ENCODE measurements around the gene IREB2. TPM values are rescaled to one million over a fixed set of nuclear protein-coding genes. Genes with fewer than 3 reads are reported as not detected.

IREB2 gene
- total and polyA plus RNA-seq, 2 donors (not counting 3 experiments of a cell fraction or from before 2014, with no cell fraction given) = 12.7 to 51.4 TPM

DNA sequence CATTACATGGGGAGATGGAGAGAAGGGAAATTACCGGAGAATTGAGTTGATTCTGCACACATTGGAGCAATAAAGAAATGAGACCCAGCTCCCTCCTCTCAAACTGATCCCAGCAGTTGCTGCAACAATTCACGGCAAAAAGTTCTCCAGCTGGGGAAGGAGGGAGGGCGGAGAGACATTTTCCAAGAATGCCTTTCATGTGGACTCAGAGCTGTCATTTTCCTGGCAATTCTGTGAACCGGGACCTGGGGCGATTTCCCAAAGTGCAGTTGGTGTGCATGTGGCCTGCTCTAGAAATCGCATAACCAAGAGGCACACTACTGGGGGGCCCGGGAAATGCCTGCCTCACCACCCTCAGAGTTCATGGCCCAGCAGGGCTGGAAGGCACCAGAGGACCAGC, 48.7 kb upstream of the IREB2 start:
- Histone ChIP-seq H3K9ac (replicated peaks; ENCODE audit: extremely low read depth, insufficient read depth, low read length) (no peak overlapping the region), H3K9me3 (replicated peaks; ENCODE audit: control insufficient read depth, insufficient read depth, low read length) (no peaks in the 10 kb centered on the region), H4K20me1 (replicated peaks; ENCODE audit: control insufficient read depth, extremely low read depth, insufficient read depth, low read length) (no peaks in the 10 kb centered on the region), H3K4me3 (replicated peaks in 1 of 3; ENCODE audit: insufficient read depth in 1 of 3, low read depth in 1 of 3, low read length in 3 of 3) (no peak overlapping the region), H3K9me1 (replicated peaks; ENCODE audit: control insufficient read depth, extremely low read depth, insufficient read depth, low read length) (no peaks in the 10 kb centered on the region), H3K27me3 (ENCODE audit: control insufficient read depth in 2 of 2, insufficient read depth in 2 of 2, low read length in 2 of 2) (peaks cover 16 to 20% of the 10 kb centered on the region in 2 experiments), H3K27ac (ENCODE audit: insufficient read depth, low read depth, low read length) (no peak overlapping the region), H3K4me2 (ENCODE audit: insufficient read depth, low read length) (no peak overlapping the region), H3K4me1 (ENCODE audit: control insufficient read depth, extremely low read depth, insufficient read depth, low read length) (no peaks in the 10 kb centered on the region), H3K36me3 (ENCODE audit: control insufficient read depth in 2 of 2, extremely low read depth in 1 of 2, insufficient read depth in 2 of 2, low read length in 2 of 2) (no peaks in the 10 kb centered on the region), H3K79me2 (ENCODE audit: control insufficient read depth, insufficient read depth, low read length) (no peaks in the 10 kb centered on the region), H2AFZ (ENCODE audit: low read depth, low read length) (no peak overlapping the region)
- intact Hi-C loops (cut with micrococcal nuclease) = no loop called here
- no TSS peak for BruUV-seq (replicated peaks)
- no peak for FAIRE-seq
- no peak for TF ChIP-seq GATA2 (IDR thresholded peaks at IDR 0.05; ENCODE audit: insufficient read depth, insufficient read length, low read depth, low read length)
- TF ChIP-seq MYC (IDR thresholded peaks at IDR 0.05; ENCODE audit: low read depth, low read length) = no peak
- TF ChIP-seq, protein P1, sequence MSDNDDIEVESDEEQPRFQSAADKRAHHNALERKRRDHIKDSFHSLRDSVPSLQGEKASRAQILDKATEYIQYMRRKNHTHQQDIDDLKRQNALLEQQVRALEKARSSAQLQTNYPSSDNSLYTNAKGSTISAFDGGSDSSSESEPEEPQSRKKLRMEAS (IDR thresholded peaks at IDR 0.05; ENCODE audit: insufficient read depth, insufficient read length) = no peak
- no peak for TF ChIP-seq POLR2A (IDR thresholded peaks at IDR 0.05; ENCODE audit: low read depth, low read length)
- TF ChIP-seq, protein P2, sequence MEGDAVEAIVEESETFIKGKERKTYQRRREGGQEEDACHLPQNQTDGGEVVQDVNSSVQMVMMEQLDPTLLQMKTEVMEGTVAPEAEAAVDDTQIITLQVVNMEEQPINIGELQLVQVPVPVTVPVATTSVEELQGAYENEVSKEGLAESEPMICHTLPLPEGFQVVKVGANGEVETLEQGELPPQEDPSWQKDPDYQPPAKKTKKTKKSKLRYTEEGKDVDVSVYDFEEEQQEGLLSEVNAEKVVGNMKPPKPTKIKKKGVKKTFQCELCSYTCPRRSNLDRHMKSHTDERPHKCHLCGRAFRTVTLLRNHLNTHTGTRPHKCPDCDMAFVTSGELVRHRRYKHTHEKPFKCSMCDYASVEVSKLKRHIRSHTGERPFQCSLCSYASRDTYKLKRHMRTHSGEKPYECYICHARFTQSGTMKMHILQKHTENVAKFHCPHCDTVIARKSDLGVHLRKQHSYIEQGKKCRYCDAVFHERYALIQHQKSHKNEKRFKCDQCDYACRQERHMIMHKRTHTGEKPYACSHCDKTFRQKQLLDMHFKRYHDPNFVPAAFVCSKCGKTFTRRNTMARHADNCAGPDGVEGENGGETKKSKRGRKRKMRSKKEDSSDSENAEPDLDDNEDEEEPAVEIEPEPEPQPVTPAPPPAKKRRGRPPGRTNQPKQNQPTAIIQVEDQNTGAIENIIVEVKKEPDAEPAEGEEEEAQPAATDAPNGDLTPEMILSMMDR (IDR thresholded peaks at IDR 0.05; ENCODE audit: extremely low read depth in 1 of 2, insufficient read depth in 1 of 2, low read depth in 1 of 2, low read length in 2 of 2) = no peak
- no peak for TF ChIP-seq JUN (IDR thresholded peaks at IDR 0.05; ENCODE audit: borderline replicate concordance, insufficient read depth, insufficient read length, low read depth)
- no peak for TF ChIP-seq EZH2 (IDR thresholded peaks at IDR 0.05; ENCODE audit: borderline replicate concordance, low read depth, low read length, severe bottlenecking)
- DNase-seq (ENCODE audit: low read depth, low spot score) = no peak
- dilution Hi-C loops (cut with MboI; ENCODE audit: extremely low pct_ligation_motif_present, low sequenced_read_pairs) = no loop called here
- CTCF ChIA-PET = no interaction called here
- POLR2A ChIA-PET = no interaction called here

Data from endothelial cell of umbilical vein (primary cell).